Activated CD8-positive, alpha-beta memory T cell treated with anti-CD3 and anti-CD28 coated beads, Interleukin-2, amount 50 U/mL, for 1 hour (primary cell): ENCODE data around the gene ANKRD1.

Experiments
- DNase-seq: peaks from one replicate; pipeline ENCODE4 v3.0.0-alpha.2; 2020; ENCODE audit errors: extremely low read depth

ANKRD1 gene

DNA sequence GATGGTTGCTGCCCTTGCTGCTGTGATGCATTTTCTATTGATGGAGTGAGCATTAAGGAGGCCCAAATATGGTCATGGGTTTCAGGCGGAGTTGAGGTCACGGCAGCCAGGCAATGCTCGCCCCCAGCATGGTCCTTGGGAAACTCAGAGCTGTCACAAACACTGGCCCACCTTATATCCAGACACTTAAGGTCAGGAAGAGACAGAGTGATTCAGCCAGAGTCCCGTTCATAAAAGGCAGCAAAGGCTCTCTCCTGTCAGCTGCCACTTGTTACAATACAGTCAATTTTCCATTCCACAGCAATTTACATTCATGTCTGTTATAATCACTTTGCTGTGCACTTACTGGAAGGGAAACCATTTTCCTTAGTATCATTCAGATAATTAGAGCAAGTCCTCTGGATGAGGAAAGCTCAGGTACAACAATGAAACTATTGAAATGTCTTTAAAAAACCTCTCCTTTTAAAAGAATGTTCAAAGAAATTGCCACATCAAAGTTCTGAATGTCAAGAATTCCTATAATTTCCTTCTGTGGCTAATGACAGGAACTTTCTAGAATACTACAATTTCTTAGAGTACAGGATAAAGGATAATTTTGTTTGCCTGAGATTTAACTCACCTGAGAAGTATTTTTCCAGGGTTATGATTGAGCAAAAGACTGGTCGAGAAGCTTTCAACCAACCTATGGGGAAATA lies 14.8 kb upstream of the ANKRD1 start:
- DNase-seq, result no peak

DNA sequence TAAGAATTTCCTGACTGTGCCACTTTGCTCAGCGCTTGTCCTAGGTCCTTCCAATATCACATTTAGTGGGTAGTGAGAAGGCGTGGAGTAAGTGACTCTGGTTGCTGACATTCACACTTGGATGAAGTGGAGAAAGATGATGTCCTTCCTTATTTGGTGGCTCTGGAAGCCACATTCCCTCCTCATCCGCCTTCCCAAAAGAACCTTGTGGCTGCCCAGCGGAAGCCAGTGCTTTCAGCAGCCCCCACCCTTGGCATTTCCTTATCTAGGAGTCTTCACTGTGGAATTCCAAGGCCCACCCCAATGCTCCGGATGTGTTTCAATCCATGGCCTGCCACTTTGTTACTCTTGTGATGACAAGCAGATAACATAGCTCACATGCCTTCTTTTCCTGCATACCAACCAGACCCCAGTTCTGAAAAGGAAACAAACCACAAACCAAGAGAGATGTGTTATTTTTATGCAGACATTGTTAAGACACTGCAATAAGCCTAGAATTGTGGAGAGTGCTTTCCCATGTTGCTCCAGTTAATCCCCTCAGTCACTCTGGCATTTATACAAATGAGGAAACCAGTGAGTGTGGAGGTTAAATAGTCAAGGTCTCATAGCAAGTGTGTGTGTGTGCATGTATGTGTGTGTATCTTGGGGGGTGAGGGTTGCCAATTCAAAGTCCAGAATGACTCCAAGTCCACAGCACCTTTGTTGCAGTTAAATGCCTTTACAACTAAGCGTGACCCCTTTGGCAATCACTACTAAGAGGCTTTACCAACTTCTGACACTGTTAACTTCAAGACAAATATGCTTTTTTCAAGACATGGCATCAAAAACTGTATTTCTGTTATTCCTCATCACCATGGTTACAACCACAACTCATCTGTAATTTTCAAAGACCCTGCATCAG lies 10.3 kb upstream of the ANKRD1 start:
- DNase-seq, result no peak

DNA sequence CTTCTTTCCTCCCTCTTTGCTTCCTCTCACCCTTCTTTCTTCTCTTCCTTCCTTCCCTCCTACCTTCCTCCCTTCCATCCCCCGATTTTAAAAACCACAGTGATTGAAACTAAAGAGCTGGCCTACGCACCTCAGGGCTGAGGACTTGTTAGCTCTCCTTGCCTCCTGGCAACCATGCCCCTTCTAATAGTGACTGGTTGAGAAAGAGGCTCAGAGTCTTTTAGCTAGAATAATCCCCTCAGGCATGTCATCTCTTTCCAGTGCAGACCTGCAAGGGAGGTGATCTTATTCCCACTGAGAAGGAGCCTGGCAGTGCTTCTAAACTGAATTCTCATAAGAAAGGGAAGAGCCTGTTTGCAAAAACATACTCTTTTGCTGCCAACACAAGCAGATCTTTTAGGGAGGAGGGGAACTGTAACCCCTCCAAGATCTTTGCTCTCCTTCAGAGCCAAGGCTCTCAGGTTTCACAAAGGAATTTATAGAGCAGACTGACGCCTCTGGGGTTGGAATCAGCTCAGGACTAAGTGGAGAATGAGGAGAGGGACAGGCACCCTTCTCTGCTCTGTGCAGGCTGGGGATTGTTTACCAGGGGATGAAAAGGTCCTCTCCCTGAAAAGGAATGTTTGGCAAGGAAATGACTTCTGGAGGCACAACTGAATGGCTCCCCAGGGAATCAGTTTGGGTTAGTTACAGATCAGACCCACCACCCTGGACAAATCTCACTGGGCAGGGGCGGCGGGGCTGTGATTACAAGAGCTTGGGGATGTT lies 9.4 kb upstream of the ANKRD1 start:
- no peak for DNase-seq

DNA sequence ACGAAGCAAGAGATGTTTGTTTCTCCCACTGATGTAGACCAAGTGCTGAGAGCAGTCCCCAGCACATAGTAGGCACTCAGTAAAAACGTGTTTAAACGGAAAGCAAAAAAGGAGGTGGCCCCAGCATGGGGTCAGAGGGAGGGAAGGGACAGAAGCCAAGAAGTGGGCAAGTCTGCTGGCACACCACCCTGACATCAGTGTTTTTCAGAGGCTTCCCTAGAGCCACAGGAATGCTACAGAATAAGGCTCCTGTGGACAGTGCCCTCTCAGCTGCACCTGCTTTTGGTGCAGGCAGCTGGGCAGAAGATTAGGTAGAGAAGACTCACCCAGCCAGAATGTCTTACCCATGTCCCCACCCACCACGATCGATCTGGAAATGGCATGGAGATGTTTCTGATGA lies 8.3 kb upstream of the ANKRD1 start:
- no peak for DNase-seq

DNA sequence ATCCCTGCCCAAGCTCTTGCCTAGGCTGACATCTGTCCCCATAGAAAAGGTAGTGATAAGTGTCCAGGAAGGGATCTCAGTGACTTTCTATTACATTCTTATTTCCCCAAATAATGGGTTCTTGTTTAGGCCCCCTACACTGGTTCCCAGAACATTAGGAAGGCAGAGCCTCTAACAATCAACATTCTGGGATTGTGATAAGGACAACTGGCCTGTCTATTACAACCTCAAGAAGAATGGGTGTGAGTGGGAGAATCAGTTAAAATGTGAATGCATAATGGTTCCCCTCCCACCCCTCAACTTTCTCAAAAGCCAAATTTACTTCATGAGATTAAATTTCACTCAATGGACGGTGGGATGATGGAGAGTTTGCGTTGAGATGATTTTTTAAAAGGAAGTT lies 6.4 kb upstream of the ANKRD1 start:
- no peak for DNase-seq

DNA sequence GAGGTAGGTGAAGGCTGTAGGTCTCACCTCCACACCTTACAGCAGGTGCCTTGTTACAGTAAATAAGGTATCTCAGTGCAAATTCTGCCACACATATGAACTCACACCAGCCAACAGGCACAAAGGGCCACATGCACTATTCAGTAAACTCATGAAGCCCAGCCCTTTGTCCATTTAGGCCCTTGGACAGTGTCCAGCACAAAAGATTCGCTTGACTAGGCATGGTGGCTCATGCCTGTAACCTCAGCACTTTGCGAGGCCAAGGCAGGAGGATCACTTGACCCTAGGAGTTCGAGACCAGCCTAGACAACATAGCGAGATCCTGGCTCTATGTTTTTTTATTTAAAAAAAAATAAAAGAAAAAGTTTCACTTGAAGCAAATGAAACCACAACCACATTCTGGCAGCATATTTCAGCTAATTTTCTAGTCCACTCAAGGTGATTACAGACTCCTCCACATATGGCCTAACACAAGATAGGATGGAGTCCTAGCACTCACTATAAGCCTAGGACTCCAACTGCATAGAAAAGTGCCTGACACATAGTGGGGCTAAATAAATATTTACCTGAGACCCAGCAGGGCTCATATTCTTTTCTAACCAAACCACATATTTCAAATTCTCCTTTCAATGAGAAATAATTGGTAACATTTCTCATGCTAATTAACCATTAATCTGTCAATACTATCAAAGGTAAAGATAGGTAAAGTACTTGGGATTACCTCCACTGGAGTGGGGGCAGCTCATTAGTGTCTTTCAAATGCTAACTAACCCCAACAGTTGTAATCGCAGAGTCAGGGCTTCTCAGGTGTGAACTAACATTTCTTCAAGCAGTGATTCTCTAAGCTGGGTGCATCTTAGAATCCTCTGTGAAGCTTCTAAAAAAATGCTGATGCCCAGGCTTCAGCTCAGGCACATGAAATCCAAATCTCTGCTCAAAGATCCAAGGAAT lies 4.5 kb upstream of the ANKRD1 start:
- no peak for DNase-seq

DNA sequence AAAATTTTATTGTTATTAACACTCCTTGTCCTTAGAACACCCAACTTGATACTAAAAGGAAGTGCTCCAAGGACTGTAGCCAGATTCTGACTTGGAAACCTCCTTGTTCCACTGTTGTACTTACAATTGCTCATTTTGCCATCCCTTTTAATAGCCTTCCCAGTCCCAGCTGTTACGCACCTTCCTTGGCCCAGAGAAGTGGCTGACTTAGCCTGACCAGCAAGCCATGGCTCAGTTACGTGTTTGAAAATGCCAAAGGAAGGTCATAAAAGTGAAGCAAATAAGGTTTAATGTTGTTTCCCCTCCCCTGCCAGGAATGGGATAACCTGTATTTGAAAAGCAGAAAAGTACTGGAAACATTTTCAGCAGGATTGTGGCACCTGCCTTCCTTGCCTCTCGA lies 3.7 kb upstream of the ANKRD1 start:
- no peak for DNase-seq

DNA sequence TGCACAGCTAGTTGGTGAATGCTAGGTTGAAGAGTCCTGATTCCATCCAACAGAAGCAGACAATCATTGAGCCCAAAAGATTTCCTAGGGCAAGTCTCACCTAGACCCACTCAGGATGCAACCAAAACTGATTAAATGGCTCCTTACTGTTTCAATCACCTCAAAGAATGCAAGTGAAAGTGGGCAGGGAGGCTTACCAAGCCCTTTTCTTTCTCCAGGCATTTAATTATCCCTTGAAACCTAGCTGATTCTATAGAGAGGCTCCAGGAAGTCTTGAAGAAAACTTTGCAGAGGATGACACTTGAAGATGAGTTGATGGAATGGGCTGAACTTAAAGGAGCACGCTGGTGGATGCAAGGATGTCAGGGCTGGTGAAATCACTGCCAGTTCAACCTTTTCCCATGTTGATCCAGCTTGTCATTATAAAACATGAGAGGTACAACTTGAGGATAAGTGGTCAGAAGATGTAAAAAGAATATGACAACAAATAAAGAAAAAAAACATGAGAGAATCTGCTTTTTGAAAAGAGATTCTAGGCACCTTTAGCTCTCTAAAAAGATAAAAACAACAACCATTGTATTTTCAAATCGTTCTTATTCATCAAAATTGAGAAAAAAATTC lies 2.3 kb upstream of the ANKRD1 start:
- DNase-seq, result no peak

DNA sequence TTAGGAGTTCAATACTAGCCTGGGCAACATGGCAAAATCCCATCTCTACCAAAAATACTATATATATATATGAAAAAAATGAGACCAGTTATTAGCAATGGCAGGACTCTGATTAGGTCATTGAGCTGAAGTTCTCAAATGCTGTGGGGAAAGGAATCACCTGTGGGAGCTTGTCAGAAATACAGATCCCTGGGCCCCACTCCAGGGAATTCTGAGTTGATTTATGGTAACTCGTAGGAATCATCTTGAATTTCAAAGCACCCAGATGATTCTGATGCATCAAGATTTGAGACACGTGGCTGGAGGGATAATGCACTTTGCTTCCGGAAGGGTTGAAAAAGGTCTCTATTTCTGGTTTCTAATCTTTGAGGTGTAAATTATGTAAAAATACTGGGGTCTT lies 1.0 kb upstream of the ANKRD1 start:
- no peak for DNase-seq

DNA sequence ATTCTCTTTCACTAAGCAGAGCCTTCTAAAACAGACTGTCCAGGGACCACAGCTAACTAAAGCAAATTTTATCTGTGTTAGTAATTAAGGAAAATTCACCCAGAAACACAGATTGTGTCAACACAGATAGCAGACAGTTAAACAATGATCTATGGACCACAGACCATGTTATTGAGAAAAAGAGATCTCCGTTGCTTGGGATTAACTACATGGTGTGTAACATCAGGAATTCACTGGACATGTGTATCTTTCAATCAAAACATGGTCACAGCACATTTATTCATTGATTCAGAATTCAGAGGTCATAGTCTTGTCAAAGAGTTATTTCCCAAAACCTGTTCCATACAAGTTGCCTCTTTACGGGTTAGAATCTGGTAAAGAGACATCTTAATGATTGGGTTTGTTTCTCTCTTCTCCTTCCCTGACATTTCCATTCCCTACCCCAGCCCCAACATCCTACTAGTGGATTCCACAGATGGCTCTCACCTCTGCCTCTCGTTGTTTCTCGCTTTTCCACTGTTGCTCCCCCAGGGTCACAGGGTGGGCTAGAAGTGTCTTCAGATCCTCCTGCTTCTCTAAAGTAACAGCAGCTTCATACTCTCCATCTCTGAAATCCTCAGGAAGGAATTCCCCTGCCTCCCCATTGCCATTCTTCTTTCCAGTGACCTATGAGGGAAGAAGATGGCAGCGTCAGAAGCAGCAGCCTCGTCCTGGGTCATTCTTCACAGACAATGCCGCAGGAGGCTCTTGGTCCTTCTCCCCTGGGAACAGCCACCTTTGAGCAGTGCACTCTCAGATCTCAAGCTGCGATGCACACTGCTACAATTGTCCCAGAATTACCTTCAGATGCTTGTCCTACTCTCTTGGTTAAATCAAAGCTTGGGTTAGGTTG lies 958 bp downstream of the ANKRD1 start:
- no peak for DNase-seq

DNA sequence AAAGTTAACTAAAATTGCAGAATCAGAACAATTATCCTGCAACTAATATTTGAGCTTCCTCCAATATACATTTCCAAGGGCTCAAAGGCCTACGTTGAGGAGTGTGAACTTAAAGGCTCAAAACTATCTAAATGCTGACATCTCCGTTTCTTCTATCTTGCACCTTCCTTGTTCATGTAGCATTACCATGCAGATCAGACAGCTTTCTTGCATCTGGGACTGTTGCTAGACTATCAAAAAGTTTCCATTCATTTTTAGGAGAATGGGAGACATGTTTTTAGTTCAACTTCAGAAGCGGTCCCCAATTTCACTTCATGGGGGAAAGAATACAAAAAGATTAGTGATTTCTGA lies 2.9 kb downstream of the ANKRD1 start:
- no peak for DNase-seq

DNA sequence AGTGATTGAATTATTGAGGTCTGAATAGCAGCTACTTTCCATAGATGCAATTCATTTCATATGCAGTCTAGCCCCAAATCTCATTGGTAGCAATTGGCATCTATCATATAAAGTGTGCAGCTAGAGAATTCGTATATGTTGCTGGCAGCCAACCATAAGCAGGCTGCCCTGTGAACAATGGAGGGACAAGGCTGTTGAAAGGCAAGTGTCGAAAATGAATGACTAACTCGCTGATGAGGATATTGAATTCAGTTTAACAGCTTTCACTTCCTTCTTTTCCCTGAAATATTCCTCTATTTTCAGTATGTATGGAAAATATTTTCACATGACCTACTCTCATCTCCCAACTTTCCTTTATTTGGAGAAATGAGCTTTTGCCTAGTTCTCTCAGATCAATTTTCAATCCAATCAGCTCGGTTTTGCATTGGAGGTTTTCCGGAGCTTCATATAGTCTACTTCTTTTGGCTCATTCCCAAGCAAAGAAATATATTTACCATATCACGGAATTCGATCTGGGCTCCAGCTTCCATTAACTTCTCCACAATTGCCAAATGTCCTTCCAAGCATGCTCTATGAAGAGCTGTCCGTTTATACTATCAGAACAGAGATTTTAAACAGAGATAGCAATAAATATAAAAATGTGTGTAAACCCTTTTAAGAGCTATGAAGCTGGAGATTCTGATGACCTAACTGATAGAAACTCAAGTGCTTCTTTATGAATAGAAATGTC lies 3.5 kb downstream of the ANKRD1 start:
- no peak for DNase-seq

DNA sequence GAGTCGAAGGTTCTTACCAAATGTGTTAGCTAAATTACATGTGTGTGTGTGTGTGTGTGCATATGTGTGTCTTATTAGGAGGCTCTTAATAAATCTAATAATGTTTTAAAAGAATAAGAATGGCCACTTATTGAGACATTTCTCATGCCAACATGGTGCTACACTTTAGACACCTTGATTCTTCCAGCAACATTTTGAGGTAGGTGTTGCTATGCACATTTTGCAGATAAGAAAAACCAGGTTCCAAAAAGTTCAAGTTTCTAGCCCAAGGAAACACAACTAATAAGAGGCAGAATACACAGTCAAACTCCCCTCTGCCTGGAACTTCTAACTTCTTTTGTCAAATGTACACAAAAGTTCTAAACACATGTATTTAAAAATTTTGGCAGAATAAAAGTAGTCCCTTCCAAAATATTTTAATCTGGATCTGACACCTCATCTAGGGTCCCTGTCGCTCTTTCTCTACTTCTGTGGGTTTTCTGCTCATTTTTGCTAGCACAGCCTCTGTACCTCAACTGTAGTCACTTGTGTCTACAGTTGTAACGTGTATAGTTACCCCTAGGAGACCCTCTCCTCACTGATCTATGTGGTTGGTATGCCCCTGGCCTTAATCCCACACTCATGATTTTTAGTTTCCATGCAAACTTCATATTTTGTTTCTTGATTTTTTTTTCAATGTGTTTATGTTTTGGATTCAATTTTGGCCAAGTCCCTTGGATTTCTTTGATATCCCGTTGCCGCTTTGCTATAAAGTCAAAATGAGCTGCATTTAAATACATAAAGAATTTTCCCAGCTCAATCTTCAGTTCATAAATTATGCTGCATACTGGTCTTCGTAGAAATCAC lies 4.3 kb downstream of the ANKRD1 start:
- DNase-seq, result no peak

DNA sequence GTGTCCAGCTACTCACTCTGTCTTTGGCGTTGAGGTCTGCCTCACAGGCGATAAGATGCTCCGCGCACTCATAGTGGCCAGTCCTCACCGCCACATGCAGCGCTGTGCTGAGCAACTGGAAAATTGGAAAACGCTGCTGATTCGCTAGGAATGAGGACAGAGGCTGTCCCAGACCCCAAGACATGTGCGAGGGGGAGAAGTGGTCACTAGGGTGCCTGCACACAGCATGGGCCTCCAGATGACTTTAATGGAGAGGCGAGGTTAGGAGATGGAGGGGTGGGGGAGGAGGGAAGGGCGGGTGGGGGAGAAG lies 5.2 kb downstream of the ANKRD1 start:
- no peak for DNase-seq

DNA sequence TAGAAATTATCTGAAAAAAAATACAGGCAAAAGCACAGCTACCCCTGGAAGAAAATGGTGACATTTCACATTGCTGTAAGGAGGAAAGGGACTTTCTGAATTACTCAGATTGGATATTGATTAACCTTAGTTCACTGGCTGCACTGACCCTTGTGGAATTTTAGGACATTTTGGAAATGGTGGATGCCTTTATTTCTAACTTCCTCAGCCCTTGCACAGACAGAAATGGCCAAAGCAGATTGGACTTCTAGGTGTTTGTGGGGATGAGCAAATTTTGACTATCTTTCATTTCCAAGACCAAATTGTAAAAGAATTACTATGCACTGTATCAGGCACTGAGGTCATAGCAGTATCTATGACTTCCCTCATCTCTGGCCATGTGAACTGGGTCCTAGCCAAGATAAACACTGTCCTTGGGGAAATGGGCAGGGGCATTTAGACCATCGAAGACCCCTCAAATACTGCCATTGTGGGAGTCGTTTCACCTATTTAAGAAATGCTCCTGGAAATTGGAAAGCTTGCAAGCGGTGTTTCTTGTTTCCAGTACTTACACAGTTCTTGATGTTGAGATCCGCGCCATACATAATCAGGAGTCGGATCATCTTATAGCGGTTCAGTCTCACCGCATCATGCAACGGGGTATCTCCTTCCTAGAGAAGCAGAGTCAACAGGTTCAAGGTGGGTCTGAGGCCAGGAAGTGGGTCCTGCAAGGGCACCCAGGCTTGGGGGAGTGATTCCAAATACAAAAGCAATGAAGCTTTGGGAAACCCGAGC lies 5.7 kb downstream of the ANKRD1 start:
- no peak for DNase-seq

DNA sequence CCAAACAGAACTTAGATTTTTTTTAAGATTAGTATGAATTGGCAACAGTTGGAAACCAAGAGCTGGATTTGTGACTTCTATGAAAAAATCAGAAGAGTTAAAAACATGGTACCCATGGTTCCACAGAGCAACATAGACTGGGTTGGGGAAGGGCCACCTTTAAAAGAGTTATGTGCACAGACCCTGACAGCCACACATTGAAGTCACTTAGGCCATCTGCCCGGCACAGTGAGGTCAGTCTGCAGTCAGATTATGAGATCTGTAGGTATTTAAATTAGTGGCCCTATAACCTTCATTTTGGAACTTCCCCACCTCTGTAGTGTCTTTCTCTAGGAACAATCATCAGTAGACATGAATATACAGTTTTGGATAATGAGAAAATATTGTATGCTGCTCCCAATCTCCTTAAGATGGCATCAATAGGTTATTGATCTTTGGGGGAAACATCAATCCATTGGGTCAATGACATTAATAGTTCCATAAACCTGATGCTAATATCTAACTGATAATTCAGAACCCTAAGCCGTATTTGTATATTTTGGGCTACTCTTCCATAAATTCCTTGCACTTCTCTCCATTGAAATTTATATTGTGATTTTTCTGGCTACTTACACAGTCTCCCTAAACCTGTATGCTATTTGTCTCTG lies 7.0 kb downstream of the ANKRD1 start:
- DNase-seq, result no peak

DNA sequence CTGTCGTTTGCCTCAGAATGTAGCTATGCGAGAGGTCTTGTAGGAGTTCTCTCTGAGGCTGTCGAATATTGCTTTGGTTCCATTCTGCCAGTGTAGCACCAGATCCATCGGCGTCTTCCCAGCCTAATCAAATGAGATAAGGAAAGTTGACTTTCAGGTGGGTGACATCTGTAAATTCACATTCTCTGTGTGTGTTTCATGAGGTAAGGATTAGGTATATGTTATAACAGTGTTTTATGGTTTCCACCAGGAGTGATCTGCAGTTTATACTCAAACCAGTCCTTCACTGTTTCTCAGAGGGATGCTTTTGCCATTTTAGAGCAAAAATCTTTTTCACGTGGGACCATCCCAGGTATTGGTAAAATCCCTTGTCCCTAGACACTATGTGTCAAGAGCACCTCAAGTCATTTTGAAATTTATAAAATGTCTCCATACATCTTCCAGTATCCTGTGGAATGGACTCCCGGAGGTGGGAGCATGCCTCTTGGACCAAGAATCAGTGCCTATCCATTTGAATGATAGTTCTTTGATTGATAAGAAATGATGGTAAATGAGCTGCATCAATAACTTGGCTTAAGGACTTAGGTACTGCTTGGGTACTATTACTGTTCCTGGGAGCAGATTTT lies 7.9 kb downstream of the ANKRD1 start:
- DNase-seq, result no peak
